Measurements from ENCODE around the gene ERICH4.

DNA sequence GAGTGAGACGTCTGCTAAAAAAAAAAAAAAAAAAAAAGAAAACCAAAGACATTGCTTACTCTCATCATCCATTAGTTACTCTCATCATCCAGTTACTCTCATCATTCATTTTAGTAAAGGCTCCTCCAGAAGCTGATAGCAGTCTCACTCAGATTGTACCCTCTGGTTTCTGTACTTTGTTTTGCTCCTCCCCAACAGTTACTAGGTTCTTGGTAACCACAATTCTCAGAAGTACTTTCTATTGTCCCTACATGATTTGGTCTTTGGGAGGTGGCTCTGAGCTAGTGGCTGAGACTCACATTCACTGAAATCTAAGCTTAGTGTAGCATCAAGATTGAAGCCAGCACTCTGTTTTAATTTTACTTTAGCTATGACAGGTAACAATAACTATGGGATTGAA is 14.3 kb downstream of the ERICH4 start:
- TF ChIP-seq POLR2AphosphoS5 (IDR thresholded peaks at IDR 0.05): no peak
- TF ChIP-seq, protein P1, sequence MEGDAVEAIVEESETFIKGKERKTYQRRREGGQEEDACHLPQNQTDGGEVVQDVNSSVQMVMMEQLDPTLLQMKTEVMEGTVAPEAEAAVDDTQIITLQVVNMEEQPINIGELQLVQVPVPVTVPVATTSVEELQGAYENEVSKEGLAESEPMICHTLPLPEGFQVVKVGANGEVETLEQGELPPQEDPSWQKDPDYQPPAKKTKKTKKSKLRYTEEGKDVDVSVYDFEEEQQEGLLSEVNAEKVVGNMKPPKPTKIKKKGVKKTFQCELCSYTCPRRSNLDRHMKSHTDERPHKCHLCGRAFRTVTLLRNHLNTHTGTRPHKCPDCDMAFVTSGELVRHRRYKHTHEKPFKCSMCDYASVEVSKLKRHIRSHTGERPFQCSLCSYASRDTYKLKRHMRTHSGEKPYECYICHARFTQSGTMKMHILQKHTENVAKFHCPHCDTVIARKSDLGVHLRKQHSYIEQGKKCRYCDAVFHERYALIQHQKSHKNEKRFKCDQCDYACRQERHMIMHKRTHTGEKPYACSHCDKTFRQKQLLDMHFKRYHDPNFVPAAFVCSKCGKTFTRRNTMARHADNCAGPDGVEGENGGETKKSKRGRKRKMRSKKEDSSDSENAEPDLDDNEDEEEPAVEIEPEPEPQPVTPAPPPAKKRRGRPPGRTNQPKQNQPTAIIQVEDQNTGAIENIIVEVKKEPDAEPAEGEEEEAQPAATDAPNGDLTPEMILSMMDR (IDR thresholded peaks at IDR 0.05): no peak
- no peak for TF ChIP-seq POLR2A (IDR thresholded peaks at IDR 0.05; ENCODE audit: low read depth)
- TF ChIP-seq EP300 (IDR thresholded peaks at IDR 0.05): no peak

Data from esophagus muscularis mucosa (tissue), 4 donors.